Memory B cell (primary cell): ENCODE results near the gene PELI3.
"Not testable (repeated sequence)": the region's sequence is repeated elsewhere in the genome, so short reads cannot be mapped to it uniquely, and the experiment has no call there.

ENCODE experiments used
- ATAC-seq: fragments of 150-1000 bp; cut with Tn5 transposase; 2 replicates; pipeline ENCODE4 v1.10.0; 2021; ENCODE audit warnings: low read depth, mild to moderate bottlenecking, moderate library complexity
- DNase-seq, 2 donors: peaks; one replicate each; pipeline ENCODE4 v3.0.0; 2022; ENCODE audit warnings: low spot score in 2 of 2
- H3K27ac Mint-ChIP-seq: one replicate; pipeline ENCODE4 v1.8.0; 2022; ENCODE audit warnings: mild to moderate bottlenecking, moderate library complexity, mixed read lengths
- H3K27me3 Mint-ChIP-seq: one replicate; pipeline ENCODE4 v1.8.0; 2022; ENCODE audit warnings: mixed read lengths
- H3K36me3 Mint-ChIP-seq: one replicate; pipeline ENCODE4 v1.8.0; 2022; ENCODE audit warnings: mild to moderate bottlenecking, mixed read lengths
- H3K4me1 Mint-ChIP-seq: one replicate; pipeline ENCODE4 v1.8.0; 2022; ENCODE audit warnings: mixed read lengths
- H3K4me3 Mint-ChIP-seq: one replicate; pipeline ENCODE4 v1.8.0; 2022; ENCODE audit warnings: mild to moderate bottlenecking, moderate library complexity, mixed read lengths
- H3K9me3 Mint-ChIP-seq: one replicate; pipeline ENCODE4 v1.8.0; 2022; ENCODE audit warnings: mixed read lengths

Gene PELI3

GRCh38 chr11:66459138-66459778, 7.4 kb upstream of the PELI3 start:
- DNase-seq (no peak), ATAC-seq (peak; percentile 72)
- peak overlapping the region; percentile 65 for H3K27ac Mint-ChIP-seq
- peaks cover 23% of the 10 kb centered on the region for H3K4me1 Mint-ChIP-seq
- H3K4me3 Mint-ChIP-seq = peak overlapping the region; percentile 14
- peaks cover 5% of the 10 kb centered on the region for H3K27me3 Mint-ChIP-seq
- no peaks in the 10 kb centered on the region for H3K36me3 Mint-ChIP-seq
- no peaks in the 10 kb centered on the region for H3K9me3 Mint-ChIP-seq

DNA sequence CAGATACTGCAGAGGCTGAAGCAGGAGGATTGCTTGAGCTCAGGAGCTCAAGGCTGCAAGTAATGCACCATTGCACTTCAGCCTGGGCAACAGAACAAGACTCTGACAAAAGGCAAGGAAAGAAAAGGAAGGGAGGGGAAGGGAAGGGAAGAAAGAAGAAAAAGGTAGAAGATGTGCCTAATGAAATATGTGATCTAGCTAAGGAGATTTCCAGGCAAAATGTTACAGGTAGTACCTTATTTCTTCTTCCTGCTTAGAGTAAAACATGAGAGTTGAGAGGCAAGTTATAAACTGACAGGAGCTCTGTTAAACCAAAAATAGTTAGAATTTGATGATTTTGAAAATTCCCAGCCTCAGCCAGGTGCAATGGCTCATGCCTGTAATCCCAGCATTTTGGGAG, 4.7 kb upstream of the PELI3 start:
- H3K36me3 Mint-ChIP-seq = no peaks in the 10 kb centered on the region
- no peaks in the 10 kb centered on the region for H3K9me3 Mint-ChIP-seq
- no peak overlapping the region for H3K27ac Mint-ChIP-seq
- ATAC-seq (no peak), DNase-seq (no peak)
- H3K4me3 Mint-ChIP-seq = no peak overlapping the region
- H3K4me1 Mint-ChIP-seq = peaks cover 39% of the 10 kb centered on the region
- H3K27me3 Mint-ChIP-seq = no peaks in the 10 kb centered on the region

DNA sequence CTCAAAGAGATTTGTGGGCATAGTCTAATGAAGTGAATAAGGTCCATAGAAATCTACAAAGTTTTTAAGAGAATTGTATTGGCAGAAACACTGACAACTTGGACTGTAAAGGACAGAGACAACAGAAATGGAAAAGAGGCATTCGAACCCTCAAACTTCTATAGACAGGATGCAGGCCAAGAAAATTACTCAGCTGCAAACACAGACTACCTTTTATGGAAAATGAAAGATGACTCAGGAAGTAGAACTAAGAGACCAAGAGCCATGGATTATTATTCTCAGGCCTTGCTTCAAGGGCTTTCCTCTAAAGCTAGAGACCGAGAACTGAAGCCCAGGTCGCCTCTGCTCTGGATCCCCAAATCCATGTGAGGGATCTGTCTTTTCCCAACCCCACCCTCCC, 3.8 kb upstream of the PELI3 start:
- H3K27me3 Mint-ChIP-seq = no peaks in the 10 kb centered on the region
- H3K4me1 Mint-ChIP-seq = peaks cover 39% of the 10 kb centered on the region
- DNase-seq = no peak
- H3K36me3 Mint-ChIP-seq = no peaks in the 10 kb centered on the region
- H3K4me3 Mint-ChIP-seq = no peak overlapping the region
- H3K27ac Mint-ChIP-seq = no peak overlapping the region
- ATAC-seq = no peak
- H3K9me3 Mint-ChIP-seq = no peaks in the 10 kb centered on the region

DNA sequence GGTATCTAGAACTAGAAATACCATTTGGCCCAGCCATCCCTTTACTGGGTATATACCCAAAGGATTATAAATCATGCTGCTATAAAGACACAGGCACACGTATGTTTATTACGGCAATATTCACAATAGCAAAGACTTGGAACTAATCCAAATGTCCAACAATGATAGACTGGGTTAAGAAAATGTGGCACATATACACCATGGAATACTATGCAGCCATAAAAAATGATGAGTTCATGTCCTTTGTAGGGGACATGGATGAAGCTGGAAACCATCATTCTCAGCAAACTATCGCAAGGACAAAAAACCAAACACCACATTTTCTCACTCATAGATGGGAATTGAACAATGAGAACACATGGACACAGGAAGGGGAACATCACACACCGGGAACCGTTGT, 2.6 kb upstream of the PELI3 start:
- H3K4me1 Mint-ChIP-seq = peaks cover 30% of the 10 kb centered on the region
- DNase-seq, H3K27me3 Mint-ChIP-seq, H3K9me3 Mint-ChIP-seq, H3K27ac Mint-ChIP-seq, H3K4me3 Mint-ChIP-seq, H3K36me3 Mint-ChIP-seq, ATAC-seq: not testable (repeated sequence)

- H3K27ac Mint-ChIP-seq = no peak overlapping the region
- peak overlapping the region; percentile 88 for H3K4me3 Mint-ChIP-seq
- H3K36me3 Mint-ChIP-seq = no peaks in the 10 kb centered on the region
- no peaks in the 10 kb centered on the region for H3K27me3 Mint-ChIP-seq
- H3K9me3 Mint-ChIP-seq = no peaks in the 10 kb centered on the region
- ATAC-seq (no peak), DNase-seq (no peak)
- H3K4me1 Mint-ChIP-seq = peaks cover 24% of the 10 kb centered on the region
Measured at GRCh38 chr11:66464916-66465315, 1.8 kb upstream of the PELI3 start.

- Mint-ChIP-seq H3K9me3 (no peaks in the 10 kb centered on the region), H3K36me3 (no peaks in the 10 kb centered on the region), H3K4me3 (peak overlapping the region; percentile 88), H3K27me3 (no peaks in the 10 kb centered on the region), H3K4me1 (peaks cover 24% of the 10 kb centered on the region), H3K27ac (peak overlapping the region; percentile 91)
- DNase-seq = no peak
- ATAC-seq = no peak
Measured at GRCh38 chr11:66465373-66466224, 1.1 kb upstream of the PELI3 start.

- H3K27me3 Mint-ChIP-seq = no peaks in the 10 kb centered on the region
- no peaks in the 10 kb centered on the region for H3K9me3 Mint-ChIP-seq
- H3K4me3 Mint-ChIP-seq = peak overlapping the region; percentile 85
- ATAC-seq (peak; percentile 61), DNase-seq (peak in 1 of 2 donors; percentile 60)
- no peaks in the 10 kb centered on the region for H3K36me3 Mint-ChIP-seq
- H3K4me1 Mint-ChIP-seq = peaks cover 22% of the 10 kb centered on the region
- peak overlapping the region; percentile 80 for H3K27ac Mint-ChIP-seq
Measured at GRCh38 chr11:66467034-66467659, 442 bp downstream of the PELI3 start.

- Mint-ChIP-seq H3K27ac (peak overlapping the region; percentile 80), H3K36me3 (no peaks in the 10 kb centered on the region), H3K27me3 (no peaks in the 10 kb centered on the region), H3K4me1 (peaks cover 22% of the 10 kb centered on the region), H3K9me3 (no peaks in the 10 kb centered on the region), H3K4me3 (peak overlapping the region; percentile 85)
- no peak for ATAC-seq
- DNase-seq = no peak
Measured at GRCh38 chr11:66467756-66468155, 1.1 kb downstream of the PELI3 start.

DNA sequence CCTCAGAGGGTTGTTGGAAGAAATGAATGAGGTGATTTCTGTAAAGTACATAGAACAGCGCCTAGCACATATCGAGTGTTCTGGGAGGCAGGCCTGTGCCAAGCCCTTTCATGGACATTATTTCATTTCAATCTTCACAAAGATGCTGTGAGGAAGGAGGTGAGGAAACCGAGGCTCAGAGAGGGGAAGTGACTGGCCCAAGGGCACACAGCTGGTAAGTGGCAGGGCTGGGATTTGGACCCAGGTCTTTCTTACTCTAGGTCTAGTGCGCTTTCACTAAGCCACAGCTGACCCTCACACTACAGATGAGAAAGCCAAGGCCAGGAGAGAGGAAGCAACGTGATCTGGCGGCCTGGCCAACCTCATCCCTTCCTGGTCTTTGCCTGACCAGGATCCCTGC, 2.0 kb downstream of the PELI3 start:
- H3K9me3 Mint-ChIP-seq = no peaks in the 10 kb centered on the region
- ATAC-seq (no peak), DNase-seq (no peak)
- no peak overlapping the region for H3K27ac Mint-ChIP-seq
- peaks cover 22% of the 10 kb centered on the region for H3K4me1 Mint-ChIP-seq
- H3K4me3 Mint-ChIP-seq = peak overlapping the region; percentile 57
- no peaks in the 10 kb centered on the region for H3K36me3 Mint-ChIP-seq
- H3K27me3 Mint-ChIP-seq = no peaks in the 10 kb centered on the region

DNA sequence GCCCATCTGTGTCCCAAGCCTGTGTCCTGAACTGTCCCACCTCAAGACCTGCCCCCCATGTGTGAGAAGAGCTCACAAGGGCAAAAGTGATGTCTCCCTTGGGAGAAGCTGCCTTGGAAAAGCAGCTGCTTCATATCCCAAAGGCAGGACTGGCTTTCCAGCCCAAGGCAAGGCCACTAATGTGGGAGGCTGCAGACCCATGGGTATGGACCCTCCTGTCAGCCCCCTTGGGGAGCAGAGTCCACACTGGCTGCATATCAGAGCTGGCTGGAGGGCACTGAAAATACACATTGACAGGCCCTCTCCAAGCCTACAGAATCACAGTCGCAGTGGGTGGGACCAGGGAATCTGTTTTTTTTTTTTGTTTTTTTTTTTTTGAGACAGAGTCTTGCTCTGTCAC, 2.7 kb downstream of the PELI3 start:
- no peak for ATAC-seq
- H3K36me3 Mint-ChIP-seq = no peaks in the 10 kb centered on the region
- no peak for DNase-seq
- H3K4me3 Mint-ChIP-seq = no peak overlapping the region
- peaks cover 19% of the 10 kb centered on the region for H3K4me1 Mint-ChIP-seq
- no peaks in the 10 kb centered on the region for H3K27me3 Mint-ChIP-seq
- no peak overlapping the region for H3K27ac Mint-ChIP-seq
- no peaks in the 10 kb centered on the region for H3K9me3 Mint-ChIP-seq

GRCh38 chr11:66470015-66470414, 3.3 kb downstream of the PELI3 start:
- DNase-seq (no peak), ATAC-seq (no peak)
- peaks cover 17% of the 10 kb centered on the region for H3K4me1 Mint-ChIP-seq
- H3K27ac Mint-ChIP-seq = no peak overlapping the region
- no peaks in the 10 kb centered on the region for H3K9me3 Mint-ChIP-seq
- H3K27me3 Mint-ChIP-seq = no peaks in the 10 kb centered on the region
- H3K36me3 Mint-ChIP-seq = no peaks in the 10 kb centered on the region
- no peak overlapping the region for H3K4me3 Mint-ChIP-seq

DNA sequence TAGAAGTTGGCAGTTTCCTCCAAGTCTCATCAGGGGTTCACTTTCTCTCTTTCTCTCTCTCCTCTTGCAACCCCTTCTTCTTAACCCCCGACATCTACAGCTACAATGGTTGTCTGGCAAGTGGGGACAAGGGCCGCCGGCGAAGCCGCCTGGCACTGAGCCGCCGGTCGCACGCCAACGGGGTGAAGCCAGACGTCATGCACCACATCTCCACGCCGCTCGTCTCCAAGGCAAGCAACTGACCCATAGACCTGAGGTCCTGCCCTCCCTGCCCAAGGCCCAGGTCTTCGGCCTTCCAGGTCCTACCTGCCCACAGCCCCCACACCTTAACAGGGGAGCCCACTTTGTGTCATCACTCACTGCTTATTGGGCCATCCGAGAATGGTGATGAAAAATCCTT, 4.4 kb downstream of the PELI3 start:
- Mint-ChIP-seq H3K36me3 (no peaks in the 10 kb centered on the region), H3K27ac (no peak overlapping the region), H3K27me3 (no peaks in the 10 kb centered on the region), H3K4me1 (peaks cover 5% of the 10 kb centered on the region), H3K9me3 (no peaks in the 10 kb centered on the region), H3K4me3 (no peak overlapping the region)
- no peak for ATAC-seq
- DNase-seq = no peak

- no peaks in the 10 kb centered on the region for H3K27me3 Mint-ChIP-seq
- H3K9me3 Mint-ChIP-seq = no peaks in the 10 kb centered on the region
- peaks cover 4% of the 10 kb centered on the region for H3K4me1 Mint-ChIP-seq
- DNase-seq = no peak
- H3K4me3 Mint-ChIP-seq = no peak overlapping the region
- no peak for ATAC-seq
- no peak overlapping the region for H3K27ac Mint-ChIP-seq
- no peaks in the 10 kb centered on the region for H3K36me3 Mint-ChIP-seq
Measured at GRCh38 chr11:66472054-66472453, 5.3 kb downstream of the PELI3 start.

DNA sequence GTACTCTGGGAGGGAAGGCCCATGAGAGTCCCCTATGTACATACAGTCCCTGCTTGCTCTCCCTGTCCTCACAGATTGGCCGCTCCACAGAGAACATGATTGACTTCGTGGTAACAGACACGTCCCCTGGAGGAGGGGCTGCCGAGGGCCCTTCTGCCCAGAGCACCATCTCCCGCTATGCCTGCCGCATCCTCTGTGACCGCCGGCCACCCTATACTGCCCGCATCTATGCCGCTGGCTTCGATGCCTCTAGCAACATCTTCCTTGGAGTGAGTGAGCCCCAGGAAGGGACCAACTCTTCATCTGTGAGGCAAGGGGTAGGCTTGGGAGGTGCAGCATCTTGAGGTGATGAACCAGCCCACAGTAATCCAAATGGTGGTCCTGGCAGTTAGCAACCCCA, 6.5 kb downstream of the PELI3 start:
- no peak overlapping the region for H3K27ac Mint-ChIP-seq
- DNase-seq (no peak), ATAC-seq (no peak)
- H3K4me3 Mint-ChIP-seq = no peak overlapping the region
- no peaks in the 10 kb centered on the region for H3K4me1 Mint-ChIP-seq
- no peaks in the 10 kb centered on the region for H3K27me3 Mint-ChIP-seq
- no peaks in the 10 kb centered on the region for H3K9me3 Mint-ChIP-seq
- no peaks in the 10 kb centered on the region for H3K36me3 Mint-ChIP-seq
